ENCODE measurements around the gene ZNF142. TPM values are rescaled to one million over a fixed set of nuclear protein-coding genes. Genes with fewer than 3 reads are reported as not detected.

ZNF142 gene
- total RNA-seq, 1 experiment from 2014 or later: 29.2 TPM

DNA sequence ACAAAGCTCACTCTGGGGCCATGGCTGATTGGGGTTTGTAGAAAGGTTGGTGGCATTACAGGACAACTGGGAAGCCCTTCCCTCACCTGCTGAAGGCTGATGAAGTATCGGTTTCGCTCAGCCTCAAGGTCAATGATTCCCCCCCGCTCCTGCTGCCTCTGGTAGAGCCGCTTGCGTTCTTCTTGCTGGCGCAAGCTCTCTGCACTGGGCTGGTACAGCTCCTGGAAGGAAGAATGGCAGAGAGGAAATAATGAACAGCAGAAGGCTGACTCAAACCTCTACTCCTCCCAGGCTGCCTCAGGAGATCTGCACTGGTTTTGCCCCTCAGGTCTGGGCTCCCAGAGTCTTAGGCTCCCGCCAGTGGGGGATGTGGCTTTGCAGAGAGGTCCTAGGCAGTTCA is 5.2 kb upstream of the ZNF142 start:
- ATAC-seq: no peak
- Histone ChIP-seq H2AFZ (ENCODE audit: low read depth, low read length, poor library complexity, severe bottlenecking) (no peak overlapping the region), H3K4me3 (replicated peaks in 1 of 2; ENCODE audit: low read depth in 1 of 2, low read length in 2 of 2) (no peak overlapping the region), H3K9me2 (ENCODE audit: insufficient read depth) (no peaks in the 10 kb centered on the region), H3K4me2 (ENCODE audit: low read length) (no peak overlapping the region), H3K36me3 (ENCODE audit: control insufficient read depth in 1 of 2, insufficient read depth in 2 of 2, low read length in 2 of 2) (peaks cover 38 to 52% of the 10 kb centered on the region in 2 experiments), H3K9me3 (ENCODE audit: control insufficient read depth in 1 of 2, insufficient read depth in 1 of 2, low read depth in 1 of 2, low read length in 2 of 2) (no peaks in the 10 kb centered on the region), H3K4me1 (ENCODE audit: control insufficient read depth in 1 of 2, insufficient read depth in 2 of 2, low read length in 2 of 2) (peaks cover 0 to 9% of the 10 kb centered on the region in 2 experiments; a peak in 2 of 4 replicates), H3K9ac (ENCODE audit: low read length) (no peak overlapping the region), H4K20me1 (ENCODE audit: insufficient read depth) (no peaks in the 10 kb centered on the region), H3K79me2 (ENCODE audit: insufficient read depth, low read length) (peaks cover 24% of the 10 kb centered on the region; the same call in 1 of the 2 replicates), H3K27ac (ENCODE audit: low read depth, low read length) (no peak overlapping the region), H3K27me3 (ENCODE audit: insufficient read depth, low read length) (no peaks in the 10 kb centered on the region)
- intact Hi-C loops (cut with micrococcal nuclease): no loop called here
- no TSS peak for BruUV-seq (replicated peaks)
- RAD21 ChIA-PET (ENCODE audit: low non-redundant PET in 1 of 2, low total read pairs in 2 of 2, uncharacterized antibody in 2 of 2, unreplicated experiment in 2 of 2): no interaction called here
- CTCF ChIA-PET: no interaction called here
- no peak for DNase-seq (ENCODE audit: low read depth, low spot score)
- TF ChIP-seq SIN3A (IDR thresholded peaks at IDR 0.05; ENCODE audit: low read depth) (no peak), FOSL1 (IDR thresholded peaks at IDR 0.05; ENCODE audit: low read depth) (no peak)
- POLR2A ChIA-PET: no interaction called here

GRCh38 chr2:218663901-218664300 is 4.5 kb upstream of the ZNF142 start:
- ChIA-PET POLR2A (no interaction called here), CTCF (no interaction called here), RAD21 (ENCODE audit: low non-redundant PET in 1 of 2, low total read pairs in 2 of 2, uncharacterized antibody in 2 of 2, unreplicated experiment in 2 of 2) (no interaction called here)
- Histone ChIP-seq H3K4me2 (ENCODE audit: low read length) (no peak overlapping the region), H3K79me2 (ENCODE audit: insufficient read depth, low read length) (peaks cover 20% of the 10 kb centered on the region), H3K4me1 (ENCODE audit: control insufficient read depth in 1 of 2, insufficient read depth in 2 of 2, low read length in 2 of 2) (peaks cover 0 to 9% of the 10 kb centered on the region in 2 experiments; a peak in 2 of 4 replicates), H4K20me1 (ENCODE audit: insufficient read depth) (no peaks in the 10 kb centered on the region), H3K36me3 (ENCODE audit: control insufficient read depth in 1 of 2, insufficient read depth in 2 of 2, low read length in 2 of 2) (peaks cover 38 to 52% of the 10 kb centered on the region in 2 experiments), H3K27ac (ENCODE audit: low read depth, low read length) (no peak overlapping the region), H3K9ac (ENCODE audit: low read length) (no peak overlapping the region), H3K27me3 (ENCODE audit: insufficient read depth, low read length) (no peaks in the 10 kb centered on the region), H3K9me3 (ENCODE audit: control insufficient read depth in 1 of 2, insufficient read depth in 1 of 2, low read depth in 1 of 2, low read length in 2 of 2) (no peaks in the 10 kb centered on the region), H3K9me2 (ENCODE audit: insufficient read depth) (no peaks in the 10 kb centered on the region), H2AFZ (ENCODE audit: low read depth, low read length, poor library complexity, severe bottlenecking) (no peak overlapping the region), H3K4me3 (replicated peaks in 1 of 2; ENCODE audit: low read depth in 1 of 2, low read length in 2 of 2) (no peak overlapping the region)
- intact Hi-C loops (cut with micrococcal nuclease): no loop called here
- DNase-seq (ENCODE audit: low read depth, low spot score) (no peak), ATAC-seq (no peak)
- BruUV-seq (replicated peaks): no TSS peak
- no peak for TF ChIP-seq CEBPB (IDR thresholded peaks at IDR 0.05; ENCODE audit: low read depth)
- no peak for TF ChIP-seq ELF1 (IDR thresholded peaks at IDR 0.05; ENCODE audit: borderline replicate concordance, low read depth)

- Histone ChIP-seq H3K9me3 (ENCODE audit: control insufficient read depth in 1 of 2, insufficient read depth in 1 of 2, low read depth in 1 of 2, low read length in 2 of 2) (no peaks in the 10 kb centered on the region), H2AFZ (ENCODE audit: low read depth, low read length, poor library complexity, severe bottlenecking) (no peak overlapping the region), H3K36me3 (ENCODE audit: control insufficient read depth in 1 of 2, insufficient read depth in 2 of 2, low read length in 2 of 2) (peaks cover 37 to 49% of the 10 kb centered on the region in 2 experiments), H3K27ac (ENCODE audit: low read depth, low read length) (no peak overlapping the region), H4K20me1 (ENCODE audit: insufficient read depth) (no peaks in the 10 kb centered on the region; the same call in 1 of the 2 replicates), H3K4me1 (ENCODE audit: control insufficient read depth in 1 of 2, insufficient read depth in 2 of 2, low read length in 2 of 2) (peaks cover 0 to 16% of the 10 kb centered on the region in 2 experiments; a peak in 2 of 4 replicates), H3K79me2 (ENCODE audit: insufficient read depth, low read length) (peaks cover 27% of the 10 kb centered on the region), H3K9ac (ENCODE audit: low read length) (no peak overlapping the region), H3K27me3 (ENCODE audit: insufficient read depth, low read length) (no peaks in the 10 kb centered on the region), H3K9me2 (ENCODE audit: insufficient read depth) (no peaks in the 10 kb centered on the region), H3K4me2 (ENCODE audit: low read length) (no peak overlapping the region), H3K4me3 (replicated peaks in 1 of 2; ENCODE audit: low read depth in 1 of 2, low read length in 2 of 2) (no peak overlapping the region)
- BruUV-seq (replicated peaks): no TSS peak
- DNase-seq (ENCODE audit: low read depth, low spot score) (no peak), ATAC-seq (no peak)
- intact Hi-C loops (cut with micrococcal nuclease): no loop called here
- POLR2A ChIA-PET: no interaction called here
- RAD21 ChIA-PET (ENCODE audit: low non-redundant PET in 1 of 2, low total read pairs in 2 of 2, uncharacterized antibody in 2 of 2, unreplicated experiment in 2 of 2): no interaction called here
- CTCF ChIA-PET: no interaction called here
- TF ChIP-seq EGR1 (IDR thresholded peaks at IDR 0.05; ENCODE audit: low read depth) (no peak), ZFX (IDR thresholded peaks at IDR 0.05) (no peak), SRF (IDR thresholded peaks at IDR 0.05; ENCODE audit: low read depth) (no peak), ZNF274 (IDR thresholded peaks at IDR 0.05; ENCODE audit: low read depth, low read length) (no peak), SIN3A (IDR thresholded peaks at IDR 0.05; ENCODE audit: low read depth) (no peak), REST (IDR thresholded peaks at IDR 0.05; ENCODE audit: low read depth) (no peak), EZH2phosphoT487 (IDR thresholded peaks at IDR 0.05; ENCODE audit: borderline replicate concordance) (no peak), CBX3 (IDR thresholded peaks at IDR 0.05; ENCODE audit: low read depth) (no peak)
- TF ChIP-seq, protein P1, sequence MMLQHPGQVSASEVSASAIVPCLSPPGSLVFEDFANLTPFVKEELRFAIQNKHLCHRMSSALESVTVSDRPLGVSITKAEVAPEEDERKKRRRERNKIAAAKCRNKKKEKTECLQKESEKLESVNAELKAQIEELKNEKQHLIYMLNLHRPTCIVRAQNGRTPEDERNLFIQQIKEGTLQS (IDR thresholded peaks at IDR 0.05): no peak
These were observed 3.4 kb upstream of the ZNF142 start for GRCh38 chr2:218662827-218663226.
